H1 (cell line): Measurements from ENCODE around the gene PDIA6. TPM values are rescaled to one million over a fixed set of nuclear protein-coding genes. Genes with fewer than 3 reads are reported as not detected.
A peak's percentile ranks its signal among the peaks of the same experiment; 100 is the strongest.

Source experiments
- CTCF ChIA-PET: fragments of 300-600 bp; sonication (Branson Sonifier 250); formaldehyde crosslinking; loops from one replicate; lab custom pipeline; 2021; ENCODE audit not compliant: partially characterized antibody; lab: Charles Lee
- POLR2A ChIA-PET: fragments of 300-600 bp; sonication (Branson Sonifier 250); formaldehyde crosslinking; loops from one replicate; lab custom pipeline; 2021; ENCODE audit warnings: inconsistent platforms; ENCODE audit not compliant: partially characterized antibody; lab: Charles Lee
- DNase-seq, 2 experiments: peaks; one replicate each; pipeline versions ENCODE4 v3.0.0 to v3.0.0-alpha.2; 2010 to 2022; ENCODE audit warnings: low spot score in 2 of 2, low read depth in 1 of 2, mixed read lengths in 1 of 2
- FAIRE-seq: peaks from 2 replicates; lab custom pipeline; 2011; peaks lifted over from hg19 to GRCh38; lab: Jason Lieb, UNC
- H2AFZ ChIP-seq: 2 replicates; pipeline ENCODE4 v1.8.1; 2012; ENCODE audit warnings: low read length, inconsistent platforms
- H2AK5ac ChIP-seq: 2 replicates; pipeline ENCODE4 v1.6.1; 2013; ENCODE audit warnings: low read depth, low read length
- H2BK120ac ChIP-seq: replicated peaks from 2 replicates; pipeline ENCODE3; 2013; ENCODE audit warnings: low read depth, low read length, inconsistent platforms
- H2BK12ac ChIP-seq: 2 replicates; pipeline ENCODE4 v1.6.1; 2013; ENCODE audit warnings: low read depth, low read length
- H2BK15ac ChIP-seq: 2 replicates; pipeline ENCODE4 v1.6.1; 2013; ENCODE audit warnings: low read length
- H2BK20ac ChIP-seq: 2 replicates; pipeline ENCODE4 v1.6.1; 2013; ENCODE audit warnings: low read length
- H2BK5ac ChIP-seq: 2 replicates; pipeline ENCODE4 v1.6.1; 2013; ENCODE audit warnings: low read depth, low read length
- H3K14ac ChIP-seq: 2 replicates; pipeline ENCODE4 v1.6.1; 2013; ENCODE audit warnings: inconsistent platforms; ENCODE audit not compliant: insufficient read length
- H3K18ac ChIP-seq: 2 replicates; pipeline ENCODE4 v1.6.1; 2013; ENCODE audit warnings: low read length; ENCODE audit errors: extremely low read depth
- H3K23ac ChIP-seq: 2 replicates; pipeline ENCODE4 v1.6.1; 2013; ENCODE audit warnings: inconsistent platforms; ENCODE audit not compliant: insufficient read length
- H3K23me2 ChIP-seq: 2 replicates; pipeline ENCODE4 v1.6.1; 2013; ENCODE audit warnings: low read depth, low read length
- H3K27ac ChIP-seq: 2 replicates; pipeline ENCODE4 v1.6.1; 2011; ENCODE audit warnings: low read depth, low read length, inconsistent platforms
- H3K27me3 ChIP-seq, 4 experiments: replicated peaks in 1 of 4; 1 replicate in 1 of 4; 2 replicates in 3 of 4; pipeline versions ENCODE4 v1.6.1 to v1.8.1; 2011 to 2013; ENCODE audit warnings: low read length in 3 of 4, mild to moderate bottlenecking in 3 of 4, inconsistent platforms in 2 of 4, mixed read lengths in 2 of 4, moderate library complexity in 1 of 4; ENCODE audit not compliant: control insufficient read depth in 3 of 4, insufficient read depth in 3 of 4; ENCODE audit errors: extremely low read depth in 1 of 4
- H3K36me3 ChIP-seq, 4 experiments: 2 replicates each; pipeline versions ENCODE4 v1.6.1 to v1.8.1; 2011 to 2013; ENCODE audit warnings: mild to moderate bottlenecking in 4 of 4, low read length in 3 of 4, moderate library complexity in 2 of 4, control low read depth in 1 of 4, inconsistent platforms in 1 of 4; ENCODE audit not compliant: insufficient read depth in 4 of 4, control insufficient read depth in 2 of 4
- H3K4ac ChIP-seq: replicated peaks from 2 replicates; pipeline ENCODE3; 2013; ENCODE audit warnings: low read length, low read depth, mixed read lengths, inconsistent platforms; ENCODE audit not compliant: insufficient read length
- H3K4me1 ChIP-seq, 4 experiments: replicated peaks in 1 of 4; 1 replicate in 1 of 4; 2 replicates in 3 of 4; pipeline versions ENCODE4 v1.6.1 to v1.8.1; 2011 to 2013; ENCODE audit warnings: low read length in 3 of 4, inconsistent platforms in 2 of 4, mixed read lengths in 1 of 4; ENCODE audit not compliant: insufficient read depth in 4 of 4, control insufficient read depth in 3 of 4
- H3K4me2 ChIP-seq, 2 experiments: 2 replicates each; pipeline versions ENCODE4 v1.6.1 to v1.8.1; 2011 to 2013; ENCODE audit warnings: low read depth in 2 of 2, low read length in 2 of 2, control low read depth in 1 of 2, inconsistent platforms in 1 of 2, mild to moderate bottlenecking in 1 of 2; ENCODE audit not compliant: insufficient read depth in 1 of 2
- H3K4me3 ChIP-seq, 4 experiments: fragments of 200-600, 300-600 bp in 1 of 4; sonication (generic), shearing (Covaris generic), sonication (Bioruptor Twin) in 1 of 4; 2 replicates each; pipeline versions ENCODE4 v1.5.1 to v1.8.1; 2011 to 2016; ENCODE audit warnings: low read length in 4 of 4, low read depth in 3 of 4, control low read depth in 2 of 4, inconsistent platforms in 2 of 4, mild to moderate bottlenecking in 2 of 4, mixed read lengths in 1 of 4, moderate library complexity in 1 of 4; ENCODE audit not compliant: insufficient read depth in 2 of 4; ENCODE audit errors: extremely low read depth in 1 of 4
- H3K56ac ChIP-seq: replicated peaks from 2 replicates; pipeline ENCODE3; 2013; ENCODE audit warnings: low read depth, mild to moderate bottlenecking, mixed read lengths, low read length, inconsistent platforms; ENCODE audit not compliant: insufficient read length
- H3K79me1 ChIP-seq: 2 replicates; pipeline ENCODE4 v1.6.1; 2013; ENCODE audit warnings: low read depth, low read length, control low read depth
- H3K79me2 ChIP-seq, 2 experiments: 2 replicates each; pipeline versions ENCODE4 v1.6.1 to v1.8.1; 2012 to 2013; ENCODE audit warnings: low read length in 2 of 2, mild to moderate bottlenecking in 2 of 2, inconsistent platforms in 1 of 2; ENCODE audit not compliant: insufficient read depth in 2 of 2, control insufficient read depth in 1 of 2
- H3K9ac ChIP-seq, 4 experiments: replicated peaks in 1 of 4; 1 replicate in 1 of 4; 2 replicates in 3 of 4; pipeline versions ENCODE4 v1.6.1 to v1.8.1; 2011 to 2013; ENCODE audit warnings: low read depth in 3 of 4, low read length in 3 of 4, control low read depth in 2 of 4, mild to moderate bottlenecking in 2 of 4, moderate library complexity in 2 of 4, inconsistent platforms in 1 of 4; ENCODE audit errors: extremely low read depth in 1 of 4
- H3K9me3 ChIP-seq, 2 experiments: 2 replicates each; pipeline versions ENCODE4 v1.6.1 to v1.8.1; 2012 to 2013; ENCODE audit warnings: mild to moderate bottlenecking in 2 of 2, moderate library complexity in 2 of 2, control low read depth in 1 of 2, inconsistent platforms in 1 of 2, low read depth in 1 of 2, low read length in 1 of 2, mixed read lengths in 1 of 2; ENCODE audit not compliant: insufficient read depth in 2 of 2
- H4K20me1 ChIP-seq, 2 experiments: replicated peaks in 1 of 2; 2 replicates each; pipeline versions ENCODE3 to v1.8.1; 2011 to 2013; ENCODE audit warnings: inconsistent platforms in 2 of 2, low read length in 2 of 2, mild to moderate bottlenecking in 1 of 2; ENCODE audit not compliant: insufficient read depth in 2 of 2, control insufficient read depth in 1 of 2
- H4K5ac ChIP-seq: 2 replicates; pipeline ENCODE4 v1.6.1; 2013; ENCODE audit warnings: low read length, low read depth, mixed read lengths, inconsistent platforms; ENCODE audit not compliant: insufficient read length
- H4K8ac ChIP-seq: 2 replicates; pipeline ENCODE4 v1.8.0; 2013; ENCODE audit warnings: mild to moderate bottlenecking, moderate library complexity, low read length, inconsistent platforms; ENCODE audit not compliant: insufficient read depth; ENCODE audit errors: extremely low read depth
- H4K91ac ChIP-seq: replicated peaks from 2 replicates; pipeline ENCODE3; 2013; ENCODE audit warnings: low read length, mixed read lengths, inconsistent platforms; ENCODE audit not compliant: insufficient read length
- EGR1 ChIP-seq: IDR thresholded peaks from 2 replicates; pipeline ENCODE4 v1.6.1; 2011; ENCODE audit warnings: low read depth, low read length, borderline replicate concordance
- FOSL1 ChIP-seq: IDR thresholded peaks from 2 replicates; pipeline ENCODE4 v1.6.1; 2011; ENCODE audit warnings: mild to moderate bottlenecking, low read depth, low read length, moderate library complexity; ENCODE audit not compliant: insufficient read depth
- NANOG ChIP-seq: IDR thresholded peaks from 2 replicates; pipeline ENCODE4 v1.6.1; 2011; ENCODE audit warnings: low read length, low read depth, mild to moderate bottlenecking, inconsistent platforms; ENCODE audit not compliant: insufficient read depth, poor library complexity, severe bottlenecking
- POLR2A ChIP-seq, 2 experiments: IDR thresholded peaks; 1 replicate in 1 of 2; 2 replicates in 1 of 2; pipeline ENCODE4 v1.6.1; 2011; ENCODE audit warnings: low read depth in 2 of 2, low read length in 2 of 2, mild to moderate bottlenecking in 2 of 2; ENCODE audit errors: control extremely low read depth in 1 of 2
- POLR2AphosphoS5 ChIP-seq: IDR thresholded peaks from 2 replicates; pipeline ENCODE4 v1.6.1; 2011; ENCODE audit warnings: low read depth, low read length
- RBBP5 ChIP-seq: IDR thresholded peaks from 2 replicates; pipeline ENCODE4 v1.7.1; 2012; ENCODE audit warnings: low read depth, mild to moderate bottlenecking, inconsistent platforms, low read length, moderate library complexity, borderline replicate concordance
- SIN3A ChIP-seq, 2 experiments: IDR thresholded peaks in 1 of 2; conservative IDR thresholded peaks in 1 of 2; 2 replicates each; pipeline ENCODE4 v1.6.1; 2011 to 2012; ENCODE audit warnings: low read length in 2 of 2, improper control_type of control experiment in 1 of 2, low read depth in 1 of 2, mild to moderate bottlenecking in 1 of 2
- SRF ChIP-seq: IDR thresholded peaks from 2 replicates; pipeline ENCODE4 v1.6.1; 2011; ENCODE audit warnings: mild to moderate bottlenecking, low read depth, low read length, moderate library complexity
- TAF1 ChIP-seq: IDR thresholded peaks from 2 replicates; pipeline ENCODE4 v1.6.1; 2011; ENCODE audit warnings: mild to moderate bottlenecking, low read depth, low read length
- TCF12 ChIP-seq: IDR thresholded peaks from 2 replicates; pipeline ENCODE4 v1.6.1; 2011; ENCODE audit warnings: low read depth, mild to moderate bottlenecking, low read length
- USF2 ChIP-seq: IDR thresholded peaks from 2 replicates; pipeline ENCODE4 v1.6.1; 2011; ENCODE audit warnings: low read length, improper control_type of control experiment
- WGBS, 2 experiments: shearing (Covaris generic) in 1 of 2; methylation state at CpG; one replicate each; pipeline versions ENCODE4 v1.1.6 to v1.1.7; 2013 to 2015; ENCODE audit warnings: low lambda C conversion rate in 2 of 2, mixed read lengths in 2 of 2, inconsistent platforms in 1 of 2, low coverage in 1 of 2, missing lambda C conversion rate in 1 of 2; ENCODE audit not compliant: insufficient replicate concordance in 2 of 2, insufficient coverage in 1 of 2, insufficient read length in 1 of 2; ENCODE audit errors: extremely low coverage in 1 of 2, missing lambda C conversion rate in 1 of 2; 5-methylcytosine and 5-hydroxymethylcytosine counted together
- polyA plus RNA-seq, 7 experiments: library from polyadenylated mRNA; depleted of rRNA in 3 of 7; stranded (reverse) in 5 of 7; unstranded in 2 of 7; fragments of >200 nt in 5 of 7; fragments of 200-250 nt in 2 of 7; gene quantifications; 1 replicate in 5 of 7; 2 replicates in 1 of 7; 4 replicates in 1 of 7; pipeline versions ENCODE4 v1.2.1 to v1.2.3, GENCODE V29; 2011 to 2013; ENCODE audit warnings: missing spikeins in 2 of 7, mixed read lengths in 2 of 7
- total RNA-seq: library from RNA; stranded (reverse); fragmentation: NEBNext Ultra II Directional; extraction: Animal tissue kit (Norgen Biotek cat#: 25700); gene quantifications from 2 replicates; pipeline ENCODE4 v1.2.1, GENCODE V29; 2021

The PDIA6 gene
- total and polyA plus RNA-seq, 2 of the 8 experiments (the other 6 are each of a cell fraction or from before 2014, with no cell fraction given), result 181 to 384 TPM

DNA sequence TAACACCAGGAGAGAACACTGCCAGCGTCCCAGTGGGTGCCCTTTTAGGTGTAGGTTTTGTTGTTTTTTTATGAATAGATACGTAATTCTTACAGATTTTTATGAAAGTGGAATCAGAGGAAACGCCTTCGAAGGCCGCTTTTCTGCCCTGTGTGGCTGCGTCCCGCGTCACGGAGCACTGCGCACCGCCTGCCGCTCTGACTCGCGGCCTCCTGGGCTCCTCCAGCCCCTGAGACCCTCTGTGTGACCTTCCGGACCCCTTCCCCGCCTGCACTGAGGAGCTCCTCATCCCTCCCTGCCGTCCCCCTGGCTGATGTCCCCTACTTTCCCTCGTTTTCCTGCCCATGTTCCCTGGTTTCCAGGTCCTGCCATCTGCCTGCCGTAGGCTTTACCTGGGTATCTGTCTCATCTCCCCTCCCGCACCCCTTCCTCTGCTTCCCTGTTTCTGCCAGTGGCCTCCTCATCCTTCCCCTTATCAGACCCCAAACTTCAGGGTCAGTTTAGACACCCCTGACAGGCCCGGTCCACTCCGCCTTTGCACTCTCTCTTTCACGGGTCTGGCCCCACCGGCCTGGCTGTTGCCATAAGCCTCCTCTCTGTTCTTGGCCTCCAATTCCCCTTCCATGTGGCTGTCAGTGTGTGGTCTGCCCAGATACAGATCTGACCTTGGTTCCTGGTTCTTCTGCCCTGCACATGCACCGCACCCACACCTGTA is 32.7 kb downstream of the PDIA6 start:
- Histone ChIP-seq H2BK20ac (no peak overlapping the region), H3K4me2 (no peak overlapping the region), H3K18ac (no peak overlapping the region), H3K79me2 (no peaks in the 10 kb centered on the region), H3K79me1 (peaks cover 3% of the 10 kb centered on the region; the same call in 1 of the 2 replicates), H2BK120ac (no peak overlapping the region), H3K9ac (no peak overlapping the region), H3K23me2 (no peaks in the 10 kb centered on the region), H3K14ac (no peak overlapping the region), H2BK5ac (no peak overlapping the region), H2AFZ (no peak overlapping the region), H3K27me3 (no peaks in the 10 kb centered on the region), H3K4me3 (no peak overlapping the region), H4K5ac (no peak overlapping the region), H3K23ac (no peak overlapping the region), H3K56ac (no peak overlapping the region), H3K36me3 (peaks cover 29 to 54% (median 40%) of the 10 kb centered on the region in 4 experiments), H3K4me1 (peaks cover 0 to 4% (median 2%) of the 10 kb centered on the region in 4 experiments; a peak in 3 of 7 replicates), H4K20me1 (peaks cover 0 to 21% of the 10 kb centered on the region in 2 experiments), H3K27ac (no peak overlapping the region), H2BK12ac (no peak overlapping the region), H4K91ac (no peak overlapping the region), H3K4ac (no peak overlapping the region), H4K8ac (peak overlapping the region; percentile 64), H3K9me3 (no peaks in the 10 kb centered on the region), H2AK5ac (no peak overlapping the region), H2BK15ac (no peak overlapping the region)
- DNase-seq (no peak), FAIRE-seq (no peak)
- WGBS, 2 experiments, result 94% methylated on average over 25 of the region's 25 CpGs; no CpG with 5 or more reads in 1 of the 2 experiments
- POLR2A ChIA-PET, result no interaction called here
- CTCF ChIA-PET, result interaction anchor here (0.8 to 3.7 kb wide), 4 partner anchors 9 to 71 kb away, joined by 3 to 20 read pairs (median 4); no protein-coding TSS in a partner anchor
- no peak for TF ChIP-seq POLR2A (IDR thresholded peaks at IDR 0.05; ENCODE audit: control extremely low read depth in 1 of 2, low read depth in 2 of 2, low read length in 2 of 2)
- TF ChIP-seq TCF12, result no peak
- TF ChIP-seq NANOG, result no peak
- no peak for TF ChIP-seq SIN3A (conservative IDR thresholded peaks at IDR 0.05 in 1 of 2, IDR thresholded peaks at IDR 0.05 in 1 of 2; ENCODE audit: low read depth in 1 of 2, low read length in 2 of 2)
- no peak for TF ChIP-seq POLR2AphosphoS5
- no peak for TF ChIP-seq TAF1
- no peak for TF ChIP-seq EGR1
- TF ChIP-seq USF2, result no peak
- TF ChIP-seq SRF, result no peak
- no peak for TF ChIP-seq FOSL1
- TF ChIP-seq RBBP5, result no peak
